Tibial nerve (tissue), 4 donors: ENCODE results near the gene PCLO. TPM values are rescaled to one million over a fixed set of nuclear protein-coding genes. Genes with fewer than 3 reads are reported as not detected.

Experiments
- DNase-seq, 2 donors: peaks; one replicate each; pipeline ENCODE4 v3.0.0-alpha.2; 2019; ENCODE audit warnings: low spot score in 2 of 2
- H3K27ac ChIP-seq, 4 donors: fragments of 200-600 bp; sonication (generic) in 3 of 4; one replicate each; pipeline ENCODE4 v1.5.1; 2017 to 2019; ENCODE audit warnings: mild to moderate bottlenecking in 1 of 4
- H3K27me3 ChIP-seq, 2 donors: fragments of 200-600 bp; sonication (generic) in 1 of 2; one replicate each; pipeline versions ENCODE4 v1.5.1 to v1.6.0; 2017 to 2019
- H3K36me3 ChIP-seq, 3 donors: fragments of 200-600 bp; sonication (generic); one replicate each; pipeline ENCODE4 v1.5.1; 2018 to 2019
- H3K4me1 ChIP-seq, 4 donors: fragments of 200-600 bp; sonication (generic) in 3 of 4; one replicate each; pipeline ENCODE4 v1.5.1; 2017 to 2019
- H3K4me3 ChIP-seq, 4 donors: fragments of 200-600 bp; sonication (generic) in 3 of 4; one replicate each; pipeline ENCODE4 v1.5.1; 2017 to 2019; ENCODE audit warnings: mild to moderate bottlenecking in 1 of 4, moderate library complexity in 1 of 4
- H3K9me3 ChIP-seq, 4 donors: fragments of 200-600 bp; sonication (generic) in 3 of 4; one replicate each; pipeline ENCODE4 v1.5.1; 2017 to 2019
- CTCF ChIP-seq, 5 experiments: fragments of 200-600 bp in 3 of 5; fragments of 450-650 bp in 2 of 5; sonication (generic) in 3 of 5; IDR thresholded peaks; one replicate each; pipeline ENCODE4 v1.5.1; 2016 to 2019; ENCODE audit warnings: antibody characterized with exemption in 5 of 5, mild to moderate bottlenecking in 3 of 5, moderate library complexity in 2 of 5
- EP300 ChIP-seq, 2 donors: sonication (generic); formaldehyde crosslinking; IDR thresholded peaks; one replicate each; pipeline ENCODE4 v1.6.1; 2017; ENCODE audit warnings: antibody characterized with exemption in 2 of 2, mild to moderate bottlenecking in 1 of 2
- POLR2A ChIP-seq, 2 donors: fragments of 450-650 bp; IDR thresholded peaks; one replicate each; pipeline ENCODE4 v1.6.1; 2017; ENCODE audit warnings: antibody characterized with exemption in 2 of 2, mild to moderate bottlenecking in 2 of 2, moderate library complexity in 2 of 2
- WGBS, 2 donors: methylation state at CpG; one replicate each; pipeline ENCODE4 v1.1.5; 2018; 5-methylcytosine and 5-hydroxymethylcytosine counted together
- total RNA-seq, 4 donors: library from RNA; depleted of rRNA; stranded (reverse); fragments of >200 nt; gene quantifications; one replicate each; pipeline ENCODE4 v1.1.0, GENCODE V29; 2016

The PCLO gene
- total RNA-seq, 4 donors from 2014 or later, result under 0.01 to 0.78 (median 0.52) TPM

- DNase-seq, result no peak
- H3K4me3 ChIP-seq, result no peak overlapping the region
- no peaks in the 10 kb centered on the region for H3K27me3 ChIP-seq
- H3K9me3 ChIP-seq, result no peaks in the 10 kb centered on the region
- no peaks in the 10 kb centered on the region for H3K36me3 ChIP-seq
- H3K4me1 ChIP-seq, result no peaks in the 10 kb centered on the region
- TF ChIP-seq POLR2A (IDR thresholded peaks at IDR 0.05), result no peak
- TF ChIP-seq EP300 (IDR thresholded peaks at IDR 0.05), result no peak
- TF ChIP-seq CTCF (IDR thresholded peaks at IDR 0.05), result no peak
- H3K27ac ChIP-seq, result no peak overlapping the region
These were observed 346.4 kb downstream of the PCLO start for GRCh38 chr7:82816272-82816671.

- Histone ChIP-seq H3K4me3 (no peak overlapping the region), H3K4me1 (no peaks in the 10 kb centered on the region), H3K36me3 (no peaks in the 10 kb centered on the region), H3K9me3 (no peaks in the 10 kb centered on the region), H3K27ac (no peak overlapping the region), H3K27me3 (no peaks in the 10 kb centered on the region)
- 25 to 33% methylated on average over 4 of the region's 4 CpGs for WGBS, 2 donors
- TF ChIP-seq POLR2A (IDR thresholded peaks at IDR 0.05), result no peak
- TF ChIP-seq CTCF (IDR thresholded peaks at IDR 0.05), result peak; percentile 29 to 51 (median 33)
- peak in 1 of 2 donors; percentile 38 for DNase-seq
These were observed 352.0 kb downstream of the PCLO start for GRCh38 chr7:82810558-82811259.

- H3K9me3 ChIP-seq, result no peaks in the 10 kb centered on the region
- H3K36me3 ChIP-seq, result no peaks in the 10 kb centered on the region
- no peak overlapping the region for H3K27ac ChIP-seq
- H3K27me3 ChIP-seq, result no peaks in the 10 kb centered on the region
- WGBS, 2 donors, result 80 to 84% methylated on average over 2 of the region's 2 CpGs
- H3K4me3 ChIP-seq, result no peak overlapping the region
- no peaks in the 10 kb centered on the region for H3K4me1 ChIP-seq
- DNase-seq, result no peak
- no peak for TF ChIP-seq EP300 (IDR thresholded peaks at IDR 0.05)
- TF ChIP-seq CTCF (IDR thresholded peaks at IDR 0.05), result no peak
- TF ChIP-seq POLR2A (IDR thresholded peaks at IDR 0.05), result no peak
These were observed 354.1 kb downstream of the PCLO start for GRCh38 chr7:82808633-82809032.

GRCh38 chr7:82805527-82805960 lies 357.1 kb downstream of the PCLO start:
- Histone ChIP-seq H3K27me3 (no peaks in the 10 kb centered on the region), H3K9me3 (no peaks in the 10 kb centered on the region), H3K4me3 (no peak overlapping the region), H3K4me1 (no peaks in the 10 kb centered on the region), H3K27ac (no peak overlapping the region), H3K36me3 (no peaks in the 10 kb centered on the region)
- no peak for DNase-seq
- no peak for TF ChIP-seq EP300 (IDR thresholded peaks at IDR 0.05)
- no peak for TF ChIP-seq CTCF (IDR thresholded peaks at IDR 0.05)
- TF ChIP-seq POLR2A (IDR thresholded peaks at IDR 0.05), result no peak
- WGBS, 2 donors, result 21 to 23% methylated on average over 5 of the region's 5 CpGs

GRCh38 chr7:82803411-82803810 lies 359.3 kb downstream of the PCLO start:
- Histone ChIP-seq H3K27me3 (no peaks in the 10 kb centered on the region), H3K36me3 (no peaks in the 10 kb centered on the region), H3K9me3 (no peaks in the 10 kb centered on the region), H3K4me3 (no peak overlapping the region), H3K27ac (no peak overlapping the region), H3K4me1 (no peaks in the 10 kb centered on the region)
- TF ChIP-seq CTCF (IDR thresholded peaks at IDR 0.05) (no peak), POLR2A (IDR thresholded peaks at IDR 0.05) (no peak)
- WGBS, 2 donors, result 81% methylated on average over 2 of the region's 2 CpGs
- DNase-seq, result no peak
